LHCN-M2 (cell line): Measurements from ENCODE around the gene CCDC87. TPM values are rescaled to one million over a fixed set of nuclear protein-coding genes. Genes with fewer than 3 reads are reported as not detected.
"Not testable (repeated sequence)": the region's sequence is repeated elsewhere in the genome, so short reads cannot be mapped to it uniquely, and the experiment has no call there.

Experiments
- DNase-seq: peaks from one replicate; pipeline ENCODE4 v3.0.0-alpha.2; 2012; ENCODE audit warnings: low read depth
- total RNA-seq: library from RNA; depleted of rRNA; stranded (reverse); fragments of >200 nt; gene quantifications from 2 replicates; pipeline ENCODE4 v1.2.3, GENCODE V29; 2014

The CCDC87 gene
- total RNA-seq, 1 experiment from 2014 or later: 0.34 TPM

GRCh38 chr11:66616379-66617154 is 23.7 kb upstream of the CCDC87 start, which contains the start of gene RBM14:
RBM14 (plus strand) TSS chr11:66616630; CDS start chr11:66616721, 91 bp downstream.
- peak; percentile 99 for DNase-seq

DNA sequence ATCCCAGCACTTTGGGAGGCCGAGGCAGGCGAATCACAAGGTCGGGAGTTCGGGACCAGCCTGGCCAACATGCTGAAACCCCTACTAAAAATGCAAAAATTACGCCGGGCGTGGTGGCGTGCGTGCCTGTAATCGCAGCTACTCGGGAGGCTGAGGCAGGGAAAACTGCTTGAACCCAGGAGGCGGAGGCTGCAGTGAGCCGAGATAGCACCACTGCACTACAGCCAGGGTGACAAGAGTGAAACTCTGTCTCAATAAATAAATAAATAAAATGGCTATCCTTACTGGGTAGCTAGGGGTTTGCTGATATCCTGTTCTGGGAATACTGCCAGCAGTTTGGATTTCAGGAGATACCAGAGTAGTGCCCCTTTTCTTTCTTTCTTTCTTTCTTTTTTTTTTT is 21.2 kb upstream of the CCDC87 start:
- no peak for DNase-seq

DNA sequence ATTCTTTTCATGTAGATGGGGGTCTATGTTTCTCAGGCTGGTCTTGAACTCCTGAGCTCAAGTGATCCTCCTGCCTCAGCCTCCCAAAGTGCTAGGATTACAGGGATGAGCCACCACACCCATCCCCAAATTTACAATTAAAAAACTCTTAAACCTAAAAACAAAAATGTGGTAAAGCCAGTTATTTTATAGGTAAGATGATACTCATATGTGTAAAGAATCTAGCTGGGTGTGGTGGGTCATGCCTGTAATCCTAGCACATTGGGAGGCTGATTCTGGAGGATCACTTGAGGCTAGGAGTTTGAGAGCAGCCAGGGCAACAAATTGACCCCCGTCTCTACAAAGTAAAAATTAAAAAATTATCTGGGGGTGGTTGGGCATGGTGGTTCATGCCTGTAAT is 19.6 kb upstream of the CCDC87 start:
- DNase-seq: no peak

DNA sequence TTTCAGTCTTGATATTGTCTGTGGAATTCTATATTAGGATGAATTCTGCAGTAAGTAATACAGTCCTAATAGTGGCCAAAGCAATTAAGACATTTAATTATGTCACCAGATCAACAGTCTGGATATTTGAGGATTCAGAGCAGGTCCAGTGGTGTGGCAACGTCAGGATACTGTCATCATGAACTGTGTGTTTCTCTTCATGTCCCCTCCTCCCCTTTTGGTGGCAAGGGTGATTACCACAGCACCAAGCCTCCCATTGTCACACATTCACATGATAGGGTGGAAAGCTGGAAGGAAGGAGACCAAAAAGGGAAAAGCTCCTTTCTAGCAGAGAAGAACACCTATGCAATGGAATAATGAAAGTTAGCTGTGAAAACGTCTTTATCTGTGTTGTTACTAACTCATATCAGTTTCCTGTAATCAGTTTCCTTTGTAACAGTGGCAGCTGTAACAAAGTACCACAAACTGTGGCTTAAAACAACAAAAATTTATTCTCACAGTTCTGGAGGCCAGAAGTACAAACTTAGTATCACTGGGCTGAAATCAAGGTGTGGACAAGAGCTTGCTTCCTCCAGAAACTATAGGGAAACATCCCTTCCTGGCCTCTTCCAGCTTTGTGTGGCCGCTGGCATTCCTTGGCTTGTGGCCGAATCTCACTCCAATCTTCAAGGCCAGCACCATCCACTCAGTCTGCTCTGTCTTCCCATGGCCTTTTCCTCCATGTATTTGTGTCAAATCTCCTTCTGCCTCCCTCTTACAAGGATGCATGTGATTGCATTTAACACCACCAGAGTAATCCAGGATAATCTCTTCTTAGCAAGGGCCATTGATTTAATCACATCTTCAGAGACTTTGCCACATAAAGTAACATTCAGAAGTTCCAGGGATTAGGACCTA is 17.1 kb upstream of the CCDC87 start:
- no peak for DNase-seq

DNA sequence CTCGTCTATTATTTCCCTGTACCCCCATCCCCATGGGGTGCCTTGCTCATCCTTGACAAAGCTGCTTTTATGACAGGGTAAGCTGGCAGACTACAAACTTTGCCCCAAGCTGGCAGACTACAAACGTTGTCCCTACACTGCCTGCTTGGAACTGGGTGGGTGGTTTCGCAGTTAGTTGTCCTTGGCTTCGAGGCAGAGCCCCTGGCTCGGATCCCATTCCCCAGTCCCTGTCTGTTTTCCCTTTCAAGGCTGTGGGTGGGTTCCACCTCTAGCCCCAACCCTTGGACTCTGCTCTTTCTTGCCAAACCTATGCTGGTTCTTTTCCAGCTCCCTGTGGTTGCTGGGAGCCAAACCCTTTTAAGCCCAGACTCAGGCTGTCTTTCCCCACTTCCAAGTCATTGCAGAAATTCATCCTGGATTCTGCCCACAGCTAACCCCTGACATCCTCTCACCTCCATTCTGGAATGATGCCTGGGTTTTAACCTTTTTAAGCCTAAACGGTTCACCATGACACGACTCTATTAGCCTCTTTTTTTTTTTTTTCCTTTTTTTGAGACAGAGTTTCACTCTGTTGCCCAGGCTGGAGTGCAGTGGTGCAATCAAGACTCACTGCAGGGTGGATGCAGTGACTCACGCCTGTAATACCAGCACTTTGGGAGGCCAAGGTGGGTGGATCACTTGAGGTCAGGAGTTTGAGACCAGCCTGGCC is 14.4 kb upstream of the CCDC87 start:
- DNase-seq: peak; percentile 39

GRCh38 chr11:66606608-66607007 is 13.7 kb upstream of the CCDC87 start:
- DNase-seq: not testable (repeated sequence)

DNA sequence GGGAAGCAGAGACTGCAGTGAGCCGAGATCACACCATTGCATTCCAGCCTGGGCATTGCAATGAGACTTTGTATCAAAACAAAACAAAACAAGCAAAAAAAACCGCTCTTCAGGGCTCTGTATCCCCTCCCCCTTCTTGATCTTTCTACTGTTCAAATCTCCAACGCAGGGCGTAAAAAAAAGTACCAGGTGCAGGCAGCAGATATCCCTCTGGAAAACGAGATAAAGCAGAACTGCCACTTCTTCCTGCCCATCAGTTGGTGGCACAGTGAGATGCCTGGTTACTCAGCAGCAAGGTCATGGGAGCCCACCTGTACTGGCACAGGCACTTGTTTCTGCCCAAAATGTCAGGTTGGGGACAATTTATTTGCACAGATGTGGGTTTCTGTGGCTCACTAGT is 11.3 kb upstream of the CCDC87 start:
- no peak for DNase-seq

DNA sequence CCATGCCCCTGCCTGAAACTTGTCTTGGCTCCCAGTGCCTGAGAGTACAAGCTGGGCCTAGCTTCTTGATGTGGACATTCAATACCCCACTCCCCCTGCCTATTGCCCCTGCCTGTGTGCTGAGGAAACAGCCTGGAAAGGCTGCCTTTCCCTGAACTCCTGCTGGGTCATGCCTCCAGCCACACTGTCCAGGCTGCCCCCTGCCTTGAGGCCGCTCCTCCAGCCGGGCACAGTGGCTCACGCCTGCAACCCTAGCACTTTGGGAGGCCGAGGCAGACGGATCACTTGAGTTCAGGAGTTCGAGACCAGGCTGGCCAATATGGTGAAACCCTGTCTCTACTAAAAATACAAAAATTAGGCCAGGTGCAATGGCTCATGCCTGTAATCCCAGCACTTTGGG is 10.2 kb upstream of the CCDC87 start:
- DNase-seq: no peak

DNA sequence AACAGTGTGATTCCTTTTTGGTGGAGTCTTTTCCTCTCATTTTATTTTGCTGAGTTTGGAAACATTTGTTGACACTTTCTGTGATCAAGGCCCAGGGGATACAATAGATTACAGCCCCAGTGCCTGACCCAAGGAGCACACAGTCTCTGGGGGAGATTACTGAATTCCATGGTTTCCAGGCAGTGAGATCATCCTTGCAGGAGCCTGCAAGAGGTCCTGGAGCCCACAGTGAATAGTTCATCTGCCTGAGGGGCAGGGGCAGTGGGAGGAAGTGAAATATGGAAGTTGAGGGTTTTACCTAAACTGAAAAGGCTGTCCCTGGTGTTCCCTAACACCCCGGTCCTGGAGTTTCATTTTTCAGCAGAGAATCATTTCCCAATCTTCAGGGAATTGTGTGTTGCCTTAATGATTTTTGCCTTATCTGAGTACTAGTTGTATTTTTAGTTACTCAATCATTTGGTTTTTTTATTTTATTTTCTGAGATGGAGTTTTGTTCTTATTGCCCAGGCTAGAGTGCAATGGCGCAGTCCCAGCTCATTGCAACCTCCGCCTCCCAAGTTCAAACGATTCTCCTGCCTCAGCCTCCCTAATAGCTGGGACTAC is 7.9 kb upstream of the CCDC87 start:
- DNase-seq: no peak

GRCh38 chr11:66600219-66600618 is 7.4 kb upstream of the CCDC87 start:
- DNase-seq: no peak

- DNase-seq: no peak
These were observed 6.1 kb upstream of the CCDC87 start for GRCh38 chr11:66598993-66599392.

DNA sequence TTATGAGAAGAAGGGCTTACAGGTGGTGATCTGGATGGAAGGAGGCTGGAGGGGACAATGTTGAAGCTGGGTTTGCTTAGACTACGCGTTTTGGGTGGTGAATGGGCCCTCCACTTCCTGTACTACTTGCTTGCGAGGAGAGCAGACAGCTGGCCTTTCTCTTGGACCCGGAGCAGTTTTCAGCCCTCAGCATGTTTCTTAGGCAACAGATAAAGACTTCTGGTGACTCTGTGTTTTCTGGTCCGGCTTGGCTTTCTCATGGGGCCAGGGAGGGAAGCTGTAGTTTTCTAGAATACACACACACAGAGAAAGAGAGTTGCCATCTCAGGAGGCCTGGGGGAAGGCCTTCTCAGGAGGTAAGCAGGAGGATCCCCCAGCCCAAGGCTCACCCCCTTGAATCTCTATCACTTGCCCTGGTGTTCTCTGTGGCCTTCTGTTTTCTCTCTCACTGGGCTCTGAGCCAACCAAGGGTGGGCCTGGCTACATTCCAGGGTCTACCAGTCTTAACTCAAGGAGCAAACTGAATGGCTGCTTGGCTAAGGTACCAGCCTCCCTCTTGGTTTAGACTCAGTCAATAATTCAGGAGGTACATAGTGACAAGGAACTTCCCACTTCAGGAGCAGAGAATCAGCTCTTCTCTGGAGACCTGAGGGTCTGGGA is 2.5 kb upstream of the CCDC87 start:
- no peak for DNase-seq

DNA sequence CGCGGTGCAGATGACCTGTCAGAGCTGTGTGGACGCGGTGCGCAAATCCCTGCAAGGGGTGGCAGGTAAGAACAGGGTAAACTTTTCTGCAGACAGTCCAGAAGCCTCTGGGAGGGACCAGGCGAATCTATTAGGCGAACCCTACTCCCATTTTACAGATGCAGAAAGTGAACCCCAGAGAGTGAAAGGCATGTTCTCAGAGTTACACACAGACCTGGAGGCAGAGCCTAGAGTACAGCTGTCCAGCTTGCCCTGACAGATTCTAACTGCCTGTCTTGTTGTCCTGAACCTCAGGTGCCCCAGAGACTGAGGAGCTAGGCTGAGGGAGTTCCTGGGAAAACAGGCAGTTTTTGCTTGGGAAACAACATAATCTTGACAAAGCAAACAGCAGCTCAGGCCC is 787 bp upstream of the CCDC87 start:
- DNase-seq: no peak

GRCh38 chr11:66593303-66593635 is 406 bp upstream of the CCDC87 start:
- no peak for DNase-seq

GRCh38 chr11:66591175-66591574 is 1.7 kb downstream of the CCDC87 start:
- DNase-seq: no peak

DNA sequence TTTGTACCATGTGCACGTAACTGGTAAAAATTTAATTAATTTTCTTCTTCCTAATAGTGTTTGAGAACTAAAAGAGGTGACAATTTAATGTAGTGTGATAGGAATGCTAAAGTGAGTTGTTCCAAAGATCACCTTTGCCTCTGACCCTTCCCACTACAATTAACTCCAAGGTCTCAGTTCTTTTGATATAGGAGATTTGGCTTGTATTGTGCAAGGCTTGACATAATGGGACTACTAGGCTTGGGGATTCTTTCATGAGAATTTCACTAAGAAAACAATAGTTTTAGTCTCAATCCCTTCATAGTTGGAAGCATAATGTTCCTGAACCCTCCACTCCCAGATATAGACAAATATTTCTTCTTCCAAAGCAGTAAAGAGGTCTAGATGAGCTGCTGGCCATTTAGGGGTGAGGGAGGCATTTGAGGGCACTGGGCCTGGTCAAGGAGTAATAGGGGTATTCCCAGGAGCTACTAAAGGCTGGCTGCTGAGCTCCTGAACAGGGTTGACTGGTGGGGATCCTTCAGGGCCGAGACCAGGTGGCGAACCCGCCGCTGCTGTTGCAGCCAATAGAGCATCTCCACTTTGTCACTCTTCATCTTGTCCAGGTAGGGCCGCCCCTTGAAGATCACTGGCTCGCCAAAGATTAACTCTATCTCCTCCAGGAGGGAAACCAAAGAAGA is 2.7 kb downstream of the CCDC87 start:
- DNase-seq: no peak

DNA sequence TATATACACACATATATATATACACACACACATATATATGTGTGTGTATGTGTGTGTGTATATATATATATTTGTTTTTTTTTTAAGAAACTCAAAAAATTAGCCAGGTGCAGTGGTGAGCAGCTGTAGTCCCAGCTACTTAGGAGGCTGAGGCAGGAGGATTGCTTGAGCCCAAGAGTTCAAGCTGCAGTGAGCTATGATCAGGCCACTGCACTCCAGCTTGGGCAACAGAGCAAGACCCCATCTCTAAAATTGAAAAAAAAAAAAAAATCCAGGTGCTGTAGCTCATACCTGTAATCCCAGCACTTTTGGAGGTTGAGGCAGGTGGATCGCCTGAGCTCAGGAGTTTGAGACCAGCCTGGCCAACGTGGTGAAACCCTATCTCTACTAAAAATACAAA is 3.5 kb downstream of the CCDC87 start:
- DNase-seq: not testable (repeated sequence)

GRCh38 chr11:66586136-66586535 is 6.7 kb downstream of the CCDC87 start:
- no peak for DNase-seq

- DNase-seq: not testable (repeated sequence)
These were observed 7.4 kb downstream of the CCDC87 start for GRCh38 chr11:66585447-66585846.

DNA sequence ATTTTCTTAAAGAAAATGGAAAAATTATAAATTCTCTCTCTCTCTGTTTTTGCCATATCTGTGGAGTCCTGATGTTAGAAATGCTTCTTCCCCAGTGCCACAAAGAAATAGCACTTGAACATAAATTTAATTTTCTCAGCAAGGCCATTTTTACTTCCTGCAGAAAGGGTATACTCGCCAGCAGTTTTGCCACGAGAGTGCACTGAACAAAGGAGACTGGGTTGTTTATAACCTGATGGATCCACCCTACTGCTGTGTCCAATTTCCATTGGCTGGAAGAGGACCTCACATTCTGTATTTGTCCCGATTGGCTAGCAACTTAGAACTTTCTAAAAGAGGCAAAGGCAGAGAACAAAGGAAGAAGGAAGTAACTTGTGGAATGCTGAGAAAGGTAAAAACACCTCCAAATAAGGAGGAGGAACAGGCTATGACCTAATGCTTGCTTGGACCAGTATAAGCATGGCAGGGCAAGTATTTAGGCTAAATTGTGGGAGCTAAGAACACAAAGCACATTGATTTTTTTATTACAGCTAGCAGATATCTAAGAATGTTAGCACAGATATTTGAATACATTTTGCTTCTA is 10.2 kb downstream of the CCDC87 start:
- not testable (repeated sequence) for DNase-seq
